NCI-H1417 (cell line): ENCODE results near the gene CFAP20.
A peak's percentile ranks its signal among the peaks of the same experiment; 100 is the strongest.

Experiments
- DNase-seq, 3 experiments: peaks; one replicate each; lab custom pipeline; 2025; lab: John Stamatoyannopoulos, UW

The CFAP20 gene

GRCh38 chr16:58129097-58129936 lies at the start of gene CFAP20:
Gene CFAP20, minus strand, starts transcription at chr16:58129381. Its CDS starts 266 bp downstream, at chr16:58129115.
- DNase-seq, result peak; percentile 97 to 100 (median 99)

GRCh38 chr16:58177353-58177710 lies 48.2 kb upstream of the CFAP20 start:
- DNase-seq, result no peak

GRCh38 chr16:58176608-58177352 lies 47.6 kb upstream of the CFAP20 start:
- DNase-seq, result no peak

GRCh38 chr16:58170223-58170622 lies 41.0 kb upstream of the CFAP20 start:
- no peak for DNase-seq

- no peak for DNase-seq
Observed at GRCh38 chr16:58160855-58161254, 31.7 kb upstream of the CFAP20 start.

GRCh38 chr16:58158725-58159124 lies 29.5 kb upstream of the CFAP20 start:
- no peak for DNase-seq

GRCh38 chr16:58157951-58158540 lies 28.9 kb upstream of the CFAP20 start:
- no peak for DNase-seq

- no peak for DNase-seq
Observed at GRCh38 chr16:58157239-58157638, 28.1 kb upstream of the CFAP20 start.

GRCh38 chr16:58155839-58156238 lies 26.7 kb upstream of the CFAP20 start:
- DNase-seq, result no peak

GRCh38 chr16:58154345-58154744 lies 25.2 kb upstream of the CFAP20 start:
- no peak for DNase-seq

- no peak for DNase-seq
Observed at GRCh38 chr16:58152246-58152868, 23.2 kb upstream of the CFAP20 start.

- no peak for DNase-seq
Observed at GRCh38 chr16:58148526-58148925, 19.3 kb upstream of the CFAP20 start.

GRCh38 chr16:58148099-58148498 lies 18.9 kb upstream of the CFAP20 start:
- DNase-seq, result no peak

- no peak for DNase-seq
Observed at GRCh38 chr16:58138852-58139251, 9.7 kb upstream of the CFAP20 start.

GRCh38 chr16:58137581-58137980 lies 8.4 kb upstream of the CFAP20 start:
- DNase-seq, result no peak

GRCh38 chr16:58128711-58129096 lies 477 bp downstream of the CFAP20 start:
- peak in 1 of 3 experiments; percentile 59 for DNase-seq

- DNase-seq, result peak in 1 of 3 experiments; percentile 23
Observed at GRCh38 chr16:58128181-58128631, 975 bp downstream of the CFAP20 start.

GRCh38 chr16:58127634-58128033 lies 1.5 kb downstream of the CFAP20 start:
- no peak for DNase-seq

- DNase-seq, result peak in 2 of 3 experiments; percentile 11 to 53
Observed at GRCh38 chr16:58127033-58127556, 2.1 kb downstream of the CFAP20 start.

- no peak for DNase-seq
Observed at GRCh38 chr16:58126451-58126961, 2.7 kb downstream of the CFAP20 start.

- DNase-seq, result peak in 1 of 3 experiments; percentile 21
Observed at GRCh38 chr16:58125781-58126335, 3.3 kb downstream of the CFAP20 start.
